Subcutaneous abdominal adipose tissue (tissue), 5 donors: ENCODE measurements around the gene RGS16.

Source experiments
- H3K27ac ChIP-seq: one replicate; pipeline ENCODE4 v1.7.0; 2013; ENCODE audit warnings: low read depth, mild to moderate bottlenecking, inconsistent platforms, low read length, moderate library complexity
- H3K27me3 ChIP-seq, 5 donors: one replicate each; pipeline ENCODE4 v1.7.0; 2013; ENCODE audit warnings: low read length in 5 of 5, inconsistent platforms in 1 of 5; ENCODE audit not compliant: control insufficient read depth in 5 of 5, insufficient read depth in 4 of 5
- H3K36me3 ChIP-seq, 5 donors: one replicate each; pipeline ENCODE4 v1.7.0; 2013; ENCODE audit warnings: low read length in 5 of 5; ENCODE audit not compliant: control insufficient read depth in 5 of 5, insufficient read depth in 5 of 5
- H3K4me1 ChIP-seq, 5 donors: one replicate each; pipeline ENCODE4 v1.7.0; 2013; ENCODE audit warnings: low read length in 5 of 5, mild to moderate bottlenecking in 3 of 5, moderate library complexity in 1 of 5; ENCODE audit not compliant: control insufficient read depth in 5 of 5, insufficient read depth in 5 of 5
- H3K4me3 ChIP-seq, 5 donors: one replicate each; pipeline ENCODE4 v1.7.0; 2013; ENCODE audit warnings: low read length in 5 of 5, low read depth in 1 of 5
- H3K9ac ChIP-seq, 5 donors: one replicate each; pipeline ENCODE4 v1.7.0; 2013; ENCODE audit warnings: low read length in 5 of 5, mild to moderate bottlenecking in 4 of 5, moderate library complexity in 3 of 5
- H3K9me3 ChIP-seq, 5 donors: one replicate each; pipeline ENCODE4 v1.7.0; 2013; ENCODE audit warnings: low read length in 5 of 5; ENCODE audit not compliant: control insufficient read depth in 5 of 5
- donor health status: healthy.
- donor health status: healthy.
- donor health status: healthy.
- donor health status: healthy.
- donor health status: healthy.

Gene RGS16, protein sequence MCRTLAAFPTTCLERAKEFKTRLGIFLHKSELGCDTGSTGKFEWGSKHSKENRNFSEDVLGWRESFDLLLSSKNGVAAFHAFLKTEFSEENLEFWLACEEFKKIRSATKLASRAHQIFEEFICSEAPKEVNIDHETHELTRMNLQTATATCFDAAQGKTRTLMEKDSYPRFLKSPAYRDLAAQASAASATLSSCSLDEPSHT

GRCh38 chr1:182604175-182605164 is at the start of gene RGS16:
TSS of gene RGS16 (minus strand) at chr1:182604389. CDS start at chr1:182604259, 130 bp downstream.
- no peaks in the 10 kb centered on the region for H3K9me3 ChIP-seq
- peak within 1 kb of the TSS; percentile 53 to 75 (median 70) for H3K4me3 ChIP-seq
- peak within 1 kb of the TSS in 2 of 5 donors; percentile 43 to 49 for H3K9ac ChIP-seq
- peaks cover 0 to 14% (median 8%) of the 10 kb centered on the region in 5 donors for H3K36me3 ChIP-seq
- peak within 1 kb of the TSS; percentile 29 for H3K27ac ChIP-seq
- peaks cover 0 to 18% (median 6%) of the 10 kb centered on the region in 5 donors for H3K27me3 ChIP-seq
- peaks cover 10 to 44% (median 26%) of the 10 kb centered on the region in 5 donors for H3K4me1 ChIP-seq

DNA sequence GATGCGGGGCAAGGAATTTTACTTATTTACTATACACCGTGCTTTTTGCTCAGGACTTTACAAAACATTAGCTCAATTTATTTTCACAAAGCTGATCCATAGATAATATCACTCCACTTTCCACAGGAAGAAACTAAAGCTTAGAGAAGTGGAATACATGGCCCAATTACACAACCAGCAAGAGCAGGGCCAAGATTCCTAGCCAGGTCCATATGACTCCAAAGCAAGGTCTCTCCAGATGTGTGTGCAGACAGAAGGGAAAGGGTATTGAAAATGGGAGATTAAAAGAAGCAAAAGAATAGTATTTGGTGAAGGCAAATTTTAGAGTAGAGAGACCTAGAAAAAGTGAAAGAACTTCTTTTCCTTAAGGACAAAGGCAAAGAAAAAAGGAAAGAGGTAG is 49.8 kb upstream of the RGS16 start:
- Histone ChIP-seq H3K36me3 (no peaks in the 10 kb centered on the region), H3K27ac (no peak overlapping the region), H3K27me3 (peaks cover 0 to 2% (median 0%) of the 10 kb centered on the region in 5 donors), H3K4me1 (no peaks in the 10 kb centered on the region), H3K9me3 (no peaks in the 10 kb centered on the region), H3K4me3 (no peak overlapping the region), H3K9ac (no peak overlapping the region)

- H3K27ac ChIP-seq = no peak overlapping the region
- no peak overlapping the region for H3K9ac ChIP-seq
- no peaks in the 10 kb centered on the region for H3K4me1 ChIP-seq
- H3K4me3 ChIP-seq = no peak overlapping the region
- no peaks in the 10 kb centered on the region for H3K36me3 ChIP-seq
- H3K9me3 ChIP-seq = no peaks in the 10 kb centered on the region
- peaks cover 0 to 2% (median 0%) of the 10 kb centered on the region in 5 donors for H3K27me3 ChIP-seq
Observed at GRCh38 chr1:182652933-182653332, 48.7 kb upstream of the RGS16 start.

GRCh38 chr1:182651339-182651724 is 47.1 kb upstream of the RGS16 start:
- Histone ChIP-seq H3K9me3 (no peaks in the 10 kb centered on the region), H3K27me3 (peaks cover 0 to 2% (median 0%) of the 10 kb centered on the region in 5 donors), H3K36me3 (no peaks in the 10 kb centered on the region), H3K4me1 (no peaks in the 10 kb centered on the region), H3K27ac (no peak overlapping the region), H3K4me3 (no peak overlapping the region), H3K9ac (no peak overlapping the region)

DNA sequence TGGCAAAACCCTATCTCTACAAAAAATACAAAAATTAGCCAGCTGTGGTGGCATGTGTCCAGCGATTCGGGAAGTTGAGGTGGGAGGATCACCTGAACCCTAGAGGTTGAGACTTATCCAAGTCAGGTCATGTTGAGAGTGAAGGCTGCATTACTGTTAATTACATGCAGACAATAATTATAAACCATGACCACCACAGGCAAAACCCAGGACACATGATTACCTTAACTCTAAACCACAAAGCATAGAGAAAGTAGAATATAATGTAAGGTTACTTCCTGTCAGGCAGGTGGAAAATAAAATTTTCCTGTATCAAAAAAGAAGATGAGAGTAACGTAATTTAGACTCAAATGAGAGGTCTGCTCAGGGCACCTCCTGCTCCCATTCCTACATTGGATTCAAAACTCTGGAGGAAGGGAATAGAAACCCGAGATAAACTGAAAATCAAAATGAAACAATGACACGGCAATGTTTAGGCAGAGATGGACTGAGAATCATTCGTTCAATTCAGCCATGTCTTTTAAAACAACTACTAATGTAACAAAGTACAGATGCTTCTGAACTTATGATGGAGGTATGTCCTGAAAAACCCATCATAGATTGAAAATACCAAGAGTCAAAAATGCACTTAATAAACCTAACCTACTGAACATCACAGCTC is 46.6 kb upstream of the RGS16 start:
- H3K4me1 ChIP-seq = no peaks in the 10 kb centered on the region
- H3K9me3 ChIP-seq = no peaks in the 10 kb centered on the region
- H3K27me3 ChIP-seq = peaks cover 0 to 2% (median 0%) of the 10 kb centered on the region in 5 donors
- H3K9ac ChIP-seq = no peak overlapping the region
- H3K4me3 ChIP-seq = no peak overlapping the region
- no peaks in the 10 kb centered on the region for H3K36me3 ChIP-seq
- H3K27ac ChIP-seq = no peak overlapping the region

DNA sequence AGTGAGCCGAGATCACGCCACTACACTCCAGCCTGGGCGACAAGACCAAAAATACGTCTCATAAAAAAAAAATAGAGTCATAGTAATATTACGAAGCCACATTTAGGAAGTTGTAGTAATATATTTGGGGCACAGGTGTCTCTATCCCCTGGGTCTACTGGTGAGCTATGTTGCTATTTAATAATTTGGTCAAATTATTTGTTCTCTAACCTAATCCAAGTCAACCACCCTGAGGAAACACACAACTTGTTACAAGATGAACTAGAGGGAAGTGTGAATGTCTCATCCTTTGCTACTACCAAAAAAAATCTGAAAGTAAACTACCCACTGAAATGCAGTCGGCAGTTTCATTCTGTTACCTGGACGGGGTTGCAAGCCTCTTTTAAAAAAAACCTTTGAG is 44.9 kb upstream of the RGS16 start:
- H3K4me1 ChIP-seq = no peaks in the 10 kb centered on the region
- no peak overlapping the region for H3K27ac ChIP-seq
- H3K36me3 ChIP-seq = no peaks in the 10 kb centered on the region
- H3K27me3 ChIP-seq = no peaks in the 10 kb centered on the region
- no peak overlapping the region for H3K9ac ChIP-seq
- no peaks in the 10 kb centered on the region for H3K9me3 ChIP-seq
- H3K4me3 ChIP-seq = no peak overlapping the region

- Histone ChIP-seq H3K36me3 (no peaks in the 10 kb centered on the region), H3K9me3 (no peaks in the 10 kb centered on the region), H3K27ac (no peak overlapping the region), H3K4me1 (no peaks in the 10 kb centered on the region), H3K27me3 (peaks cover 0 to 3% (median 0%) of the 10 kb centered on the region in 5 donors), H3K9ac (no peak overlapping the region), H3K4me3 (no peak overlapping the region)
Observed at GRCh38 chr1:182646739-182647138, 42.5 kb upstream of the RGS16 start.

DNA sequence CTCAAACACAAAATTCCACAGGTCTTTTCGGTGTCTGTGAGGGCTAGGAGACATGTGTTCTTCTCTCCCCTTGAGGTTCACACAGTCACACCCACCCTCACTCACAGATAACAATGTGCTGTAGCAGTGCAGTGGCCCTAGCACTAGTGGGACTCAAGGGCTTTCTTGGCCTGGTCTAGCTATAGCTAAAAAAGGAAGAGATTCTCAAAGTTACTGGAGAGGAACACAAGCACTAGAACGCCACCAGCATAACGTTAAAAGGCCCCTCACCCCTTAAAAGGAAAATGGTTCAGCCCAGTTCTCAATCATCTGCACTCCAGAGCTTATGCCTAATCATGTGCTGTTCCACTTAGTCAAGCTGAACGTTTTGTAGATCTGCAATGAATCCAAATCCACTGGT is 40.7 kb upstream of the RGS16 start:
- Histone ChIP-seq H3K27me3 (peaks cover 0 to 7% (median 0%) of the 10 kb centered on the region in 5 donors), H3K4me1 (no peaks in the 10 kb centered on the region), H3K4me3 (no peak overlapping the region), H3K27ac (no peak overlapping the region), H3K9ac (no peak overlapping the region), H3K9me3 (no peaks in the 10 kb centered on the region), H3K36me3 (no peaks in the 10 kb centered on the region)

DNA sequence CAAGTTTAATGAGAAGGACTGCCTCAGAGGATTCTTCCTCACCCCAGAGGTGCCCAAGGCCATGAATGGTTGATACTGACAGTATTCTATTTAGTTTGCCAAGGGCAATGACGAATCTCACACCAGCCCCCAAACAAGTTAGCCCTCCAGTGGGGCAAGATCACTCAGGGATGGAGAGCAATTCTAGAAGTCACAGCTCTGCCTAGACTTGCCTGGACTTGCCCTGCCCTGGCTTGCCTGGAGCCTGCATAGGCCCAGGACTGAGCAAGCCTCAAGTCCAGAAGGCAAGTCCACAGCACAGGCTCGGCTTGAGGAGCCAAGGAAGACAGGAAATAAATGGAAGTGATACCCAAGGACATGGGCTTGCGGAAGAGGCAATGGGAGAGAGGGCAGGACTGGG is 39.5 kb upstream of the RGS16 start:
- Histone ChIP-seq H3K27ac (no peak overlapping the region), H3K4me3 (no peak overlapping the region), H3K9ac (no peak overlapping the region), H3K9me3 (no peaks in the 10 kb centered on the region), H3K4me1 (no peaks in the 10 kb centered on the region), H3K36me3 (no peaks in the 10 kb centered on the region), H3K27me3 (peaks cover 0 to 7% (median 0%) of the 10 kb centered on the region in 5 donors)

DNA sequence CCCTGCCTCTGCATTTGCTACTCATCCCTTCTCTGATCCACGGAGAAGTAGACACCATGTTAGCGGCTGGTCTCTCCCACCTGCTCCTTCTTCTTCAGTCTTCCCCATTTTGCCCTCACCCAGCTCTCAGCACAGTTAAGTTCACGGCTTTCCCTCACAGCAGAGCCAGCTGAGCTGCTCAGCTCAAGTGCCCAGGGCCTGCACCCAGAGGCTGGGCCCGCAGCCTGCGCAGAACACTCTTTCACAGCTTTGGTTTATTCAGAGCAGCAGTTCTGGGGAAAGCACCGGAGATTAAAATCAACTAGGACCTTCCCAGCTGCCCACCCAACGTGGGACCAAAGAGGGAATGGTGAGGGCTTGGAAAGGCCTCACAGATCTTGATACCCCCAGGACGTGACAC is 38.3 kb upstream of the RGS16 start:
- no peak overlapping the region for H3K4me3 ChIP-seq
- no peaks in the 10 kb centered on the region for H3K4me1 ChIP-seq
- H3K27me3 ChIP-seq = peaks cover 0 to 7% (median 0%) of the 10 kb centered on the region in 5 donors
- no peak overlapping the region for H3K27ac ChIP-seq
- no peak overlapping the region for H3K9ac ChIP-seq
- no peaks in the 10 kb centered on the region for H3K36me3 ChIP-seq
- H3K9me3 ChIP-seq = no peaks in the 10 kb centered on the region
